CD4-positive, alpha-beta T cell treated with Interleukin-1 beta for 1 hour (primary cell): ENCODE measurements around the gene RPE65.
A peak's percentile ranks its signal among the peaks of the same experiment; 100 is the strongest.
"Not testable (repeated sequence)": the region's sequence is repeated elsewhere in the genome, so short reads cannot be mapped to it uniquely, and the experiment has no call there.

ENCODE experiments used
- DNase-seq, 2 donors: peaks; one replicate each; pipeline ENCODE4 v3.0.0-alpha.2; 2020 to 2022

RPE65 gene

DNA sequence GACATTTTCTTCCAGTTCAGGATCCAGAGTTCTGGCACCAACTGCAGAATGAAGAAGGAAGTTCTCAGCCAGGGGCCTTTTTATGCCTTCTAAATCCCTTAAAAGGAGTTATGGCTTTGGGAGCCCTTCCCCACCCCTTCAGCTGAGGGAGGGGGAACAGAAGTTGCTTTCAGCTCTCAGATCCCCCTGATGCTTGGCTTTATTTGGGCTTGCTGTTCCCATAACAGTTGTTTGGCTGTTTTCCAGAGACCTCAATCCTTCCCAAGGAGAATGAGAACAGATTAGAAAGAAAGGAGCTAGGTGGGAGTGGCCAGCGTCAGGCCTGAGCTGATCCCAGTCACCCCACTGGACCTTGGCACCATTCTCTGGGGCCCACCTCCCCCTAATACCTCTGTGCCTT, at the start of gene RPE65:
RPE65 (minus strand) TSS at position 54 of the 400 bp plus-strand sequence; CDS start at position 5, 49 bp downstream.
- no peak for DNase-seq

DNA sequence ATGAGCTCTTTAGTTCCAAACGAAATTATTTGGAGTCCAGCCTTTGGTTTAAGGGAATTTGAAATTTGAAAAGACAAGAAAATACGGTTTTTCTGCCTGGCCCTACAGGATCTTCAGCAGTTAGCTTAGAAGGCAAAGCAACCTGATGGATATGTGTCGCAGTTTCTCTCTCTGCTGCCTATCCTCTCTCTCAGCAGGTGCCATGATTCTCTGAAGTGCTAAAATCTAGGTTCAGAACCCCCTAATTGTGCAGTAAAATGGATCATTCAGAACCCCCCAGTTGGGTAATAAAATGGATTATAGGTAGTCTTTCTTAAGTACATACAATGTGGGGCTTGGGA, 47.6 kb upstream of the RPE65 start:
- no peak for DNase-seq

DNA sequence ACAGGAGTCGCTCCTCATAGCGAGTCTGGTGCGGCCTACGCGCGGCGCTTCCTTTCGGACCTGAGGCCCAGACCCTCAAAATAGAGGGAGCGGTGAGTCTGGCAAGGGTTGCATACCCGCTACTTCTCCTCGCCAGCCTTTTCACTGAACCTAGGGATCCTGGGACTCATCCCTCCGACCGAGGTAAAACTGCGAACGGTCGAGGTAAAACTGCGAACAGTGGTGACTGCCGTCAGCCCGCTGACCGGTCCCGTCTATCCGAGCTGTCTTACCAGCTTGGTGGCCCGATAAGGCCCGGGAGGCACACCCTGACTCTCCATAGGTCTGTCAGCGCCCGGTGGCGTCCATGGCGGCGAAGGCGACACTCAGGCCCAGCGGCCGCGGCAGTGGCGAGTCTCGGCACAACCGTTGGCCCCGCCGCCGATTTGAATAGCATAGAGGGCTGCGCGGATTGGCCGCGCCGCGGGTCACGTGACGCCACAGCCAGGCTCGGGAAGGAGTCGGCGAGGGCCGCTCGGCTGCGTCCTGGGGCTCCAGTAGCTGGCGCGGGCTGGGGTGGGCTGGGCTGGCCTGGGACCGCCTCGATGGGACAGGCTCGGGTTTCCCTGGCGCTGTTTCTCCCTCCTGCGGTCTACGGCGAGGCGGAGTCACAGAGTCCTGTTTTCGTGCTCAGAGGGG, 47.1 kb upstream of the RPE65 start, which contains the start of gene DEPDC1:
DEPDC1 (minus strand) TSS at position 403 of the 678 bp plus-strand sequence; CDS start at position 320, 83 bp downstream.
- peak; percentile 81 to 82 for DNase-seq

DNA sequence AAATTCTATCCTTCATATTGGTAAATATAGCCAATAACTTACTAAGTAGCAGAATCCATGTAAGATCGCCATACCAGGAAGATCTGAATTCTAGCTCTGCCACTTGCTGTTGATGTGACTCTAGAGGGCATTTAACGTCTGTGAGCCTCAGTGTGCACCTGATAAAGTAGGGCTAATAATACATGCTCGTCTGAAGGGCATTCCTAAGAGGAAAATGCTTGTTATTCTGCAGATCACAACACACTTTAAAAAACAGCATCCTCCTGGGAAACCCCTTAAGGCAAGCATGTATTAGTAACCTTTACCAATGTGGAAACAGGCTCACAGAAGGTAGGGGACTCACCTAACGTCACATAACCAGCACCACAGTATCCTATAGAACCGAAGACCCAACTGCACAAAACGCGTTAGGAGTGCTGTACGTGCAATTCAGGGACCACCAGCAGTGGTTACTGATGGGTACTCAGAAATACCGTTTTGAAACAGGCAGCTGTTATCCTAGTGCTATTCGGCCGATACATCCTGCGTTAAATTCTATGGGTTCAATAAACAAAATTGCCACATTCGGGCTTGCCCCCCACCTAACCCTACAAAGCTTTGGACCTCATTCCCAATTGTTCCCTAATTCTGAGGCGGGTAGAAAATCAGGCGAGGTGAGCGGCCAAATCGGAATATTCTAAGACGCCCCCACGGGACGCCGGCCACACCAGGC, 46.4 kb upstream of the RPE65 start:
- DNase-seq: peak in 1 of 2 donors; percentile 3

DNA sequence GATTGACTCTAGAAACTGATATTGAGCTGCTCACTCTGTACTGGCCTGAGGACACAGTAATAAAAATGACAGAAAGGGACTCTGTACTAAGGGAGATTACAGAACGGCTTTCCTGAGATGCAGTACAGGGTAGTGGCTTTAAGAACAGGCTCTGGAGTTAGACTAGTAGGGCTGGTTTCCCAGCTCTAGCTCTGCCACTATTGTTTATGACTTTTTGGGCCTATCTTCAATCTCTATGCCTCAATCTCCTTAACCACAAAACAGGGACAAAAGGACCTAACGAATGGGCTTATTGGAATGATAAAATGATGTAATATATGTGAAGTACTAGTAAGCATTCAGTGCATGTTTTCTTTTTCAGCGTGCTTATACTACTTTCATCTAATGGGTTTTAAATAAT, 45.8 kb upstream of the RPE65 start:
- DNase-seq: no peak

DNA sequence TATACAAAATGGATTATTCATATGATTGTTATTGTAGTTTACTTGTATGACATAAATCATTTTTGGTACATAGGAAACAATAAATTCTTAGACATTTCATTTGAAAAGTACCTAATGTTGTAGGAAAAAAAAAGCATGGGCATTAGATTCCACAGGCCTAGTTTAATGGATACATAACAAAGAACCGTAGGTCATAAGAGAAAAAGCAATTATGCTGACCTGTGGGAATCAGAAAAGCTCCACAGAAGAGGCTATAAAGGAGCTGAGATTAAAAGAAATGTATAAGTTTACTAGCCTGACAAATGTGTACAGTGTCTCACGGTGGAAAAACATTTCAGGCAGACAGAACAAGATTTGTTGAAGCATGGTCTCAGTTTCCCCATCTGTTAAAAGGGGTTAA, 43.4 kb upstream of the RPE65 start:
- DNase-seq: no peak

DNA sequence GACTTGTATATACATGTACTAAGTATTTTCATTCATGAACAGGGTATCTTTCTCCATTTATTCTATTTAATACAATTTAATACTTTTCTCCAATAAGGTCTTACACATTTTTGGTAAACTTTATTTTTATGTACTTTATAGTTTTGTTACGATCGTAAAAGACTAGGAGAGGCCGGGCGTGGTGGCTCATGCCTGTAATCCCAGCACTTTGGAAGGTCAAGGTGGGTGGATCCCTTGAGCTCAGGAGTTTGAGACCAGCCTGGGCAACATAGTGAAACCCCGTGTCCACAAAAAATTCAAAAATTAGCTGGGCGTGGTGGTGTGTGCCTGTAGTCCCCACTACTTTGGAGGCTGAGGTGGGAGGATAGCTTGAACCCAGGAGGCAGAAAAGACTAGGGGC, 42.5 kb upstream of the RPE65 start:
- not testable (repeated sequence) for DNase-seq

DNA sequence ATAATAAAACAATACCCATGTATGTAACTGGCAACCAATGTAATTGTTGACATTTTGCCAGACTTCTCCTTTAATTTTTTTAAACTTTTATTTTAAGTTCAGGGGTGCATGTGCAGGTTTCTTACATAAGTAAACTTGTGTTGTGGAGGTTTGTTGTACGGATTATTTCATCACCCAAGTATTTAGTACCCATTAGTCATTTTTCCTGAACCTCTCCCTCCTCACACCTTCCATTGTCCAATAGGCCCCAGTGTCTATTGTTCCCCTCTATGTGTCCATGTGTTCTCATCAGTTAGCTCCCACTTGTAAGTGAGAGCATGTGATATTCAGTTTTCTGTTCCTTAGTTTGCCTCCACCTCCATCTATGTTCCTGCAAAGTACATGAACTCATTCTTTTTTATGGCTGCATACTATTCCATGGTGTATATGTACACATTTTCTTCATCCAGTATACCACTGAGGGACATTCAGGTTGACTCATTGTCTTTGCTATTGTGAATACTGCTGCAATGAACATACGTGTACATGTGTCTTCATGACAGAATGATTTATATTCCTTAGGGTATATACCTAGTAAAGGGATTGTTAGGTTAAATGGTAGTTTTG, 40.4 kb upstream of the RPE65 start:
- DNase-seq: no peak

DNA sequence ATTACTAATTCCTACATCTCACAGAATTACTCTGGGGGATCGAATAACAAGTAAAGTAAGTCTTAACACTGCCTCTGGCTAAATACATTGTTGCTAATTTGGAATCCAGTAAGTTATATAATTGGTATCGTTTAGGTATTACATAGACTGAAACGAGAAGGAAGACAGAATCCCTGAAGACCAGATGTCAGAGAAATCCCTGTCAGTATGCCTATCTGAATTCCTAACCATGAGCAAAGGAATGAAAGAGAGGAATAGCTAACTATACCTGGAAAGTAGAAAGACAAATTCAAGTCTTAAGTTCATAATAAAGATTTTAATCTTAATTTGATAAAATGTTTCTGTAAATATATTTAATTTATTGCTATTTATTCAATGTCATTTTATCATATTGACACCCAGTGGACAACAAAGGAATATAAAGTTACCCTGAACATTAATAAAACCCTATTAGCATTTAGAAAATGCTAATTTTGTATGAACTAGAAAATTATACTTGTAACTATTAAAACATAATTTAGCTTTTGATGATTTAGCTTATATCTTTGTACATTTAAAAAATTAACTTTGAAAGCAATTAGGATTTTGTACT, 35.8 kb upstream of the RPE65 start:
- no peak for DNase-seq

DNA sequence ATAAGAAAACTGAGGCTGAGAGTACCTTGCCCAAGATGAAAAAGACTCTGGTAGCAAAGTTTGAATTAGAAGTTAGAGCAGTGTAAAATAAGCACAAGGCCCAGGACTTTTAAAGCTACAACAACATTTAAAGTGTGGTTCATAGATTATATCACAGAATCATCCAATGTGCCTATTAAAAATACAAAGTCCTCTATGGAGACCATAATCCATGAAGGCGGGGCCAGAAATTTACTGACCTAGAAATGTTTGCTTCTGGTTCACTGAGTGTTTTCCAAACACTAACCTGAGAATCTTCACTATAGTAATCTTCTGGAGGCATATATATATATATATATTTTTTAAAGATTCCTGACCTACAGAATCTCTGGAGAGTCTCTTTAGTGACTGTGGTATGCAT, 34.9 kb upstream of the RPE65 start:
- no peak for DNase-seq

DNA sequence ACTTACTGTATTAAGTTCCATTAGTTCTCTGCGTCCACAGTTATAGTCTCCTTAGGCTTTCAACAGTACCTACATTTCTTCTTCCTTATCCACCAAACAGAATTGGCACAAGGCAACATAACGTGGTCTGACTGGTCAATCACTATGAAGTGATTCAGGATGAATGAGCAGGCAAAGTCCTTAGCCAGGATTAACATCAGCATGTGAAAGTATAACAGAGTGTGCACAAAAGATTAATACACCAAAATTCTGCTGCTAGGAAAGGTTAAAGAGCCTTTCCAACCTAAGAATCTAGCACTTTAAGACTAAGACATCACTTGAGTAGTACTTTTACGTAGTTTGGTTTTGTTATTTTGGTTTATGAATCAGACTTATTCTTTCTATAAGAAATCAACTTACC, 31.3 kb upstream of the RPE65 start:
- no peak for DNase-seq

DNA sequence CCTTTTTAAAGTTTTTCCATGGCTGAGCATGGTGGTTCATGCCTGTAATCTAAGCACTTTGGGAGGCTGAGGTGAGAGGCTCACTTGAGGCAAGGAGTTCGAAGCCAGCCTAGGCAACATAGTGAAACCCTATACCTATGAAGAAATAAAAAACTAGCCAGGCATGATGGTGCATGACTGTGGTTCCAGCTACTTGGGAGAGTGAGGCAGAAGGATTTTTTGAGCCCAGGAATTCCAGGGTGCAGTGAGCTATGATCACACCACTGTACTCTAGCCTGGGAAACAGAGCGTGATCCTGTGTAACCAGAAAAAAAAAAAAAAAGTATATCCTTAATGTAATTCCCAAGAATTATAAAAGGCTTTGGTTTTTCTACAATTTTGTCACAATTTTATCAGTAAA, 29.7 kb upstream of the RPE65 start:
- no peak for DNase-seq

DNA sequence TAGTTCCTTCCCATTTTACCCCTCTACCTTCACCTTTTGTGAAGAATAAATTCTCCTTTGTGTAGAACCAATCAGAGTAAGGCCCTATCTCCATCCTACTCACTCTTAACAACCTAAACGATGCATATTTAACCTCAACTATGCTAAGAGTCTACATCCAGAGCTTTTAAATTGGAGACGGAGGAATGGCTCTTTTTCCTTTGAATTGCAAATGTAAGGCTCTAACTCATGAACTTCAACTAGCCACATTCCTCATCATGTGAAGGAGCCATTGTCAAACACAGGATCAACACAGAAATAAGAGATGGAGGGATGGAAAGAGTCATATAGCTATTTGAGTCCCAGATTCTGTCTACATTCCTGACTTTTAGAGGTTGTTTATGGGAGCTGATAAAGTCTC, 28.9 kb upstream of the RPE65 start:
- no peak for DNase-seq

DNA sequence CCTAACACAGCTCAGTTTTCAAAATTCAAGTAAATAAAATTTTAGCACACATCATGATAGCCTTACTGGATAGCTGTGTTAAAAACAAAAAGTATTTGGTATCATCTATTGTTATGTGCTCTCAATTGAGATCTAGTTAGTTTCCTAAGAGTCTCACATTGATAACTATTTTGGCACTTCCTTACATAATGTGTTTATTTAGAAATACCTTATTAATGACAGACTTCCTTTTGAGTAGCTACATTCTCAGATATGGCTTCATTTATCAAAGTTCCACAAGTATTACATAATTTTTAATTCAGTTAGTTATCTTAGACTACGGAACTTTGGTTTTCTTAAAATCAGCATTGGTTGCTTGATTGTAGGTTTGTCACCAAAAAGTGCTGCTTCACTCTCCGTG, 26.9 kb upstream of the RPE65 start:
- not testable (repeated sequence) for DNase-seq

DNA sequence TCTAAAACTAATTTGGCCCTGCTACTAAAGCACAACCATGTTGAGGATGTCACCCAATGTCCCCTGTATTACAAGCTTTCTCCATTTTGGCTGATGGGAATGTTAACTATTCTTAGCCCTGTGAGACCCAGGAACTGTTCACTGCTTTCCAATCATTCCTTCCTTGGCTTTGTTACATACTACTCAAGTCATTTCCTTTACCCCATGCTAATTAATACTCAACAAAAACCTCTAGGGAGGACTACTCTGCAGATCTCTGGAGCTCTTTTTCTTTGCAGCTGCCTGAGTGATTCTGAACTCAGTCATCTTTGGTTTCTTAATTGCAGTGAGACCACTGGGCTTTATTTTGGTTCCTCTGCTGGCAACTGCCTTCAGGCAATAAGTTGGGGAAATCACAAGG, 23.3 kb upstream of the RPE65 start:
- no peak for DNase-seq

DNA sequence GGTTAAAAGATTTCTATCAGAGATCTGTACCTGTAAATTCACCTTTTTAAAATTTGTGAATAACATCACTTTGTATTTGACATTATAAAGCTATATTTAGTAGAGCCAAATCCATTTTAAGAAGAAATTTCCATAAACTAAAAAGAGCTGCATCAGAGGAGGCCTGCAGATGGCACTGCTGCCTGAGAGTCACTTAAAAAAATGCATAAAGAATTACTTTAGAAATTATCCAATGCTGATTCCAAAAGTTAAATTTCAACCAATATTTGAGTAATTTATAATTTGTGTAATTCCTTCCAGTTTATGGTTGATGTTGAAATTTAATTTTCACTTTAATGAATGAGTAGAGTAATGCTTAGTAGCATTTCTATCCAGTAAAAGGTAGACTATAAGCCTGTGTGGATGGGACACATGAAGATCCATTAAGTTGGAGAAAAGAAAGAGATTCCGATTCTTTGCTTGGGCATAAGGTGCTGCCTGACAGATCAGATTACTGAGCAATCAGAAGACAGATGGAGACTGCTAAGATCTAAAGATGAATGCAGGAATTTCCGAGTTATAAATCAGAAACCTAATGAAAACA, 20.7 kb upstream of the RPE65 start:
- peak in 1 of 2 donors; percentile 9 for DNase-seq

DNA sequence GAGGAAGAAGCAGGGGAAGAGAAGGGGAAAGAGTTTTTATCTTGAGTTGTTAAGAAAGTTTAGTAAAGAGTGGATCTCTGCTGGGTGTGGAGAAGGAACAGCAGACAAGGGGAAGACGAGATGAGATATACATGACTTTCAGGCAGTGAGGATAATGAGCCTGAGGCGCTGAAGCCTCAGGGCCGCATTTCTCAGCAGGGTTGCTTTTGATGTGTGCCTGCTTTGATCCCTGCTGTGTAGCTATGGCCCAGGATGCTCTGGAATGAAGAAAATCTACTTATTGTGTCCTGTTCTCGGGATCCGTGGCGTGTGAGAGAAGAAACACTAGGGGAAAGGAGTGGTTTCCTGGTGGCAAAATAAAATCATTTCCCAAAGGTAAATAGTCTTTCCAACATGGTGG, 15.1 kb upstream of the RPE65 start:
- DNase-seq: no peak

DNA sequence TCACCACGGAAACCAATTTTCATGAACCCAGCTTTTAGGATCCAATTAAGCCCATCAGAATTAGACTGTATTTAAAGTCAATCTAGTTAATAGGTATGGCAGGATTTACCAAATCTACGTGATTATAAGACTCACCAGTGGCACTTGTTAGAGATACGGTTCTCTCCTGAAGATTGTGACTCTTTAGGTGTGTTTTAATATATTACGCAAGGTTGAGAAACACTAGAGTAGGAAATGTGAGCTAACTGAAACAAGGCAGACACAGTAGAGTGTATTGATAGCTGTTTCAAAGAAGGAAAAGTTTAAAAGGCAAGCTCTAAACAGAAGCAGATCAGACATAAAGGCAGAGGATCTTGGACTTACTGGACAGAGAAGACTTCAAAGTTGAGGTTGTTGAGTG, 11.2 kb upstream of the RPE65 start:
- DNase-seq: no peak

DNA sequence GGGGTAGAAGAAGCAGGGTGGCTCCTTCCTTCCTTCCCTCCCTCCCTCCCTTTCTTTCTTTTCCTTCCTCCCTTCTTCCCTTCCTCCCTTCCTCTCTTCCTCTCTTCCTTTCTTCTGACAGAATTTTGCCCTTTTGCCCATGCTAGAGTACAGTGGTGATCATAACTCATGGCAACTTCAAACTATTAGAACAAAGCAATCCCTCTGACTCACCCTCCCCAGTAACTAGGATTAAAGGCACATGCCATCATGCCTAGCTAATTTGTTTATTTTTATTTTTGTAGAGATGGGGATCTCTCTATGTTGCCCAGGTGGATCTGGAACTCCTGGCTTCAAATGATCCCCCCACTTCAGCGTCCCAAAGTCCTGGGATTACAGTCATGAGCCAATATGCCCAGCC, 10.0 kb upstream of the RPE65 start:
- DNase-seq: no peak

DNA sequence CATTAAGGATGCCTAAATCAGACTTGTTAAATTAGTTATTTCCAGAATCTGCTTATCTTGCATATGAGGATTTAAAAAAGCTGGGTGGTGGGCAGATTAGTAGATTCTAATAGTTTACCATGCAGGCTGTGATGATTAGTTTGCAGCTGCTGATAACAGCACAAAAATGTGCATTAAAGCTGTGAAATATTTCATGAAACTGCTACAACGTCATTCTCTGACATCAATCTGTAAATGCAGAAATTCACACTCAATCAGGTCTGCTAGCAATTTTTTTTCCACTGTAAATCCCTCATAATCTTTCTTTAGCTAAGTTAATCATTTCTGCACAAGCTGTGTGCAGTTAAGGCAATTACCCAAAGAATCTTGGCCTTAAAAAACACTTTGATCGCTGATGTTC, 9.3 kb upstream of the RPE65 start:
- DNase-seq: no peak

DNA sequence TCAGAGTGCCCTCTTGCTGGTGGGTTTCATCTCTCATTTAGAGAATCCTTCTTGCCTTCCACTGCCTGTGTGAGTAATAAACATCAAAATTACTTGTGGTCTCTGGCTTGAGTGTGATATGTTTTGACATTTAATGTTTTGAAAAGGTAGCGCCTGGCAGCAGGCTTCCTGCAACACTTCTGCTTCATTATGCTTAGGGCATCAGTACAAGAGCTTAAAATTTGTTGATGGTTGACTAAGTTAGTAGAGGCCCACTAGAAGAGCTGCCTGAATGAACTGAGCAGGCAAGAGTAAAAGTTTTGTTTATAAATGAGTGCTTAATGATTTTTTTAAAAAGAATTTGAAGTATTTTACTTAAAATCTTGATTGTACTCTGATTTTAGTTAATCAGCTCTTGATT, 6.4 kb upstream of the RPE65 start:
- DNase-seq: no peak

DNA sequence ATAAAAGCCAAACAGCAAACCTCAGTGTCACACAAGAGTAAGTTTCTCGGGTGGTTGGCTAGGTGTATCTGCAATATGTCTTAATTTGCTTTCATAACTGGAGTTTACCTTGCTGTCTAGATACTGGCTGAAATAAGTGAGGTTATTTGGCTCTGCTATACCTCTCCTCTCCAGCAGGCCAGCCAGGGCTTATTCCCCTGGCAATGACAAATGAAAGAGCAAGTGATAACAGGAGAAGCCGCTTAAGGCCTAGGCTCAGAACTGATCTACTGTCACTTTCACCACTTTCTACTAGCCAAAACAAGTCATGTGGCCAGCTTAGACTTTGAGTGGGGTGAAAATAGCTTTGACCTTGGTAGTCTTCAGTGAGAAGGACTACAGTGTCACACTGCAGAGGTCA, 4.8 kb upstream of the RPE65 start:
- no peak for DNase-seq

DNA sequence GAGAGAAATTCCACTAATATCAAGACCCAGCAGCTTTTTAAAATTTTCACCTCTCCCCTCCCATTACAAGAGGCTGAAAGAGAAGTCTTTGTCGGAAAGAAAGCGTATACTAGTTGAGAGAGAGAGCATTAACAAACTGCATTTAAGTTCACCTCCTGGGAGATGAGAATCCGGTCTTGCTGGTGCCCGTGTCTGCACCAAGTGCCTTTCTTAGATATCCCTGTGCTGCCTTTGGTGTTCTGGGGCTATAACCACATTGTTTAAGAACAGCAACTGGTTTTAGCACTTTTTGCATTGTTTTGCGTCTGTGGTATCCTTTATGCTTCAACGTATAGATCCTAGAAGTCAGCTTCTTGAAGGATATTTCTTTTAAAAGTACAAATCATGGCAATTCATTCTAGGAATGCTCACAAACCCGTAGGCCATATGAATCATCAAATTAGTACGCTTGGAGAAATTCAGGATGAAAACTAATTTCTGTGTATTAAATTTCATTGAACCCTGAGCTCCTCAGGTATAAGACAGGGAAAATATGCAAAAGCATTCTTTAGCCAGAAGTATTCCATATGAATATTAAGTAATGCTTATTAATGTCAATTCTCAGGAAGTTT, 3.4 kb upstream of the RPE65 start:
- DNase-seq: no peak
